Mucosa of descending colon (tissue), 3 donors: ENCODE measurements around the gene AMER2. TPM values are rescaled to one million over a fixed set of nuclear protein-coding genes. Genes with fewer than 3 reads are reported as not detected.
A peak's percentile ranks its signal among the peaks of the same experiment; 100 is the strongest.

Experiments
- ATAC-seq: fragments of 200-7000 bp; cut with Tn5 transposase; one replicate; pipeline ENCODE4 v1.9.1; 2020; ENCODE audit warnings: mild to moderate bottlenecking, moderate library complexity
- DNase-seq, 3 donors: peaks; one replicate each; pipeline ENCODE4 v3.0.0-alpha.2; 2020
- H3K36me3 ChIP-seq: fragments of 200-600 bp; one replicate; pipeline ENCODE4 v1.8.0; 2021; ENCODE audit warnings: low read depth, mild to moderate bottlenecking
- H3K4me1 ChIP-seq: fragments of 200-600 bp; one replicate; pipeline ENCODE4 v1.8.0; 2021; ENCODE audit warnings: low read depth, mild to moderate bottlenecking
- H3K4me3 ChIP-seq: fragments of 200-600 bp; one replicate; pipeline ENCODE4 v1.8.0; 2021; ENCODE audit warnings: mild to moderate bottlenecking
- H3K9me3 ChIP-seq: fragments of 200-600 bp; one replicate; pipeline ENCODE4 v1.8.0; 2021; ENCODE audit warnings: mild to moderate bottlenecking
- intact Hi-C, 2 donors: fragments of 100-400 bp; cut with DNase I in 1 of 2; cut with micrococcal nuclease in 1 of 2; formaldehyde crosslinking; loops; one replicate each; pipeline versions ENCODE4 v1.11.0 to v1.11.1; 2022; cut with DNase I, micrococcal nuclease
- total RNA-seq, 3 donors: library from RNA; stranded (reverse); fragmentation: NEBNext Ultra II Directional in 2 of 3; extraction: Animal tissue kit (Norgen Biotek cat#: 25700) in 2 of 3; gene quantifications; one replicate each; pipeline versions ENCODE4 v1.2.1 to v1.2.4, GENCODE V29; 2021 to 2023
- TF ChIP-seq, protein P1 (sequence below): fragments of 200-600 bp; IDR thresholded peaks from one replicate; pipeline ENCODE4 v1.8.0; 2022; ENCODE audit warnings: antibody characterized with exemption, mild to moderate bottlenecking
- donor health status: DM: no; HTN: no; CAD: no; lungs with moderate emphysema.
- donor health status: DM: no; HTN: no; CAD: no.
- donor health status: DM: no; HTN: yes; CAD: no.

AMER2 gene
- total RNA-seq, 3 donors from 2014 or later: 0.05 to 0.70 TPM; not detected in 1

DNA sequence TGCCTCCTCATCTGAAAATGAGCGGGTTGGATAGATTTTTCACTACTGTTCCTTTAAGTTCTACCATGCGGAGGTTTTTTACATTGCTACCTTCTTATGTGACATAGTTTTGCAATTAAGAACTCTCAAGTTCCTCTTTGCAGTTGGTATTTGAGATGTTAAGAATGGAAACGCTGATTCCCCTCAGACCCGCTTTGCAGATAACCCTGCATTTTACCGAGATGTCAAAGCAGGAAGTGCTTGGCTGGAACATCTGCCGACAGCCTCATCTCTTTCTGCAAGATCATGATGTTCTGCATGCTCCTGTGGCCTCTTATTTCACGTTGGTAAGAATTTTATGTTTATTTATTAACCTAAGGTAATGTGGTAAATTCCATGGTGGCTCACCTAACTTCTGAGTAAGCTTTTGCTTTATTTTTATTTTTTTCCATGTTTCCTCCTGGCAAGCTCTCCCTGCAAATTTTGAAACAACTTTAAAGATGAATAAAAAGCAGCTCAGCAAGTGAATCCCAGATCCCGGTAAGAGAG lies 53.6 kb downstream of the AMER2 start:
- TF ChIP-seq, protein P1, sequence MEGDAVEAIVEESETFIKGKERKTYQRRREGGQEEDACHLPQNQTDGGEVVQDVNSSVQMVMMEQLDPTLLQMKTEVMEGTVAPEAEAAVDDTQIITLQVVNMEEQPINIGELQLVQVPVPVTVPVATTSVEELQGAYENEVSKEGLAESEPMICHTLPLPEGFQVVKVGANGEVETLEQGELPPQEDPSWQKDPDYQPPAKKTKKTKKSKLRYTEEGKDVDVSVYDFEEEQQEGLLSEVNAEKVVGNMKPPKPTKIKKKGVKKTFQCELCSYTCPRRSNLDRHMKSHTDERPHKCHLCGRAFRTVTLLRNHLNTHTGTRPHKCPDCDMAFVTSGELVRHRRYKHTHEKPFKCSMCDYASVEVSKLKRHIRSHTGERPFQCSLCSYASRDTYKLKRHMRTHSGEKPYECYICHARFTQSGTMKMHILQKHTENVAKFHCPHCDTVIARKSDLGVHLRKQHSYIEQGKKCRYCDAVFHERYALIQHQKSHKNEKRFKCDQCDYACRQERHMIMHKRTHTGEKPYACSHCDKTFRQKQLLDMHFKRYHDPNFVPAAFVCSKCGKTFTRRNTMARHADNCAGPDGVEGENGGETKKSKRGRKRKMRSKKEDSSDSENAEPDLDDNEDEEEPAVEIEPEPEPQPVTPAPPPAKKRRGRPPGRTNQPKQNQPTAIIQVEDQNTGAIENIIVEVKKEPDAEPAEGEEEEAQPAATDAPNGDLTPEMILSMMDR: no peak
- no peaks in the 10 kb centered on the region for H3K36me3 ChIP-seq
- intact Hi-C loops: no loop called here
- no peak overlapping the region for H3K4me3 ChIP-seq
- no peak for DNase-seq
- no peak for ATAC-seq
- H3K4me1 ChIP-seq: no peaks in the 10 kb centered on the region
- no peaks in the 10 kb centered on the region for H3K9me3 ChIP-seq

DNA sequence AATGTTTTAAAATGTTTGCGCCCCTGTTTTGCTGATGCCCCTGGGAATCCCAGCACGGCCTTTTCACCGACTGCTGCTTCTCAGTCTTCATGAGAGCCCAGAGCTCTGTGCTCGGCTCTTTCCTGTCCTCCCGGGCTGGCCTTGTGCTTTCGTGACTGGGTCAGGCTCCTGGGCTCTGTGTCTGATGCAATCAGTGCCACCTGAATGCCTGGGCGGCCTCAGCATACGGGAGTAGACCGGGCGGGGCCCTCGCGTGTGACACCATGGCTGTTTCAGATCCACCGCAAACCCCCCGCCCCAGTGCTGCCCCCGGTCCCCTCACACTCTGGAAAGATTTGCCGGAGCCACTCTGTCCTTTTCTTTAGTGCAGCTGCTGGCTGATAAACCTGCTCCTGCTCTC lies 54.8 kb downstream of the AMER2 start:
- no peaks in the 10 kb centered on the region for H3K4me1 ChIP-seq
- DNase-seq (no peak), ATAC-seq (no peak)
- no peaks in the 10 kb centered on the region for H3K9me3 ChIP-seq
- H3K4me3 ChIP-seq: no peak overlapping the region
- intact Hi-C loops: no loop called here
- TF ChIP-seq, protein P1: no peak
- H3K36me3 ChIP-seq: no peaks in the 10 kb centered on the region

GRCh38 chr13:25116044-25116443 lies 56.0 kb downstream of the AMER2 start:
- Histone ChIP-seq H3K4me1 (no peaks in the 10 kb centered on the region), H3K36me3 (no peaks in the 10 kb centered on the region), H3K4me3 (no peak overlapping the region), H3K9me3 (no peaks in the 10 kb centered on the region)
- DNase-seq (no peak), ATAC-seq (no peak)
- intact Hi-C loops: no loop called here
- TF ChIP-seq, protein P1: no peak

DNA sequence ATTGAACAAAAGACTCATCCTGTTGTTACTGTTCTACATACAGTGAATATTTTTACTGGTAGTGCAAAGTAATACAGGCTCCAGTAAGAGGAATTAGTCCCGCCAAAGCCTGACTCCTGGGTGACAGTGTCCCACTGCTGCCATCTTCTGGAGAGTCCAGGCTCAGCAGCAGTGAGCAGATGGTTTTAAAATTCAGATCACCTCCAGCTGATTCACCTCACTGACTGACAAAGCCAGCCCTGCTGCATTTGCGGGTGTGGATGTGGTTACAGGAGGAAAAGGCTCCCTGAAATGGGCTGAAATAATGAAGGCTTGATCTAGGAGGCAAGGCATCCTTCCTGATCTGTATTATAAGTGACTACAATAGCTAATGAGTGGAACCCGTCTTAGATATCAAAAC lies 57.9 kb downstream of the AMER2 start:
- no peak overlapping the region for H3K4me3 ChIP-seq
- DNase-seq (peak in 2 of 3 donors; percentile 73 to 79), ATAC-seq (peak; percentile 85)
- no peaks in the 10 kb centered on the region for H3K4me1 ChIP-seq
- intact Hi-C loops: no loop called here
- no peaks in the 10 kb centered on the region for H3K9me3 ChIP-seq
- H3K36me3 ChIP-seq: no peaks in the 10 kb centered on the region
- TF ChIP-seq, protein P1: peak; percentile 51

DNA sequence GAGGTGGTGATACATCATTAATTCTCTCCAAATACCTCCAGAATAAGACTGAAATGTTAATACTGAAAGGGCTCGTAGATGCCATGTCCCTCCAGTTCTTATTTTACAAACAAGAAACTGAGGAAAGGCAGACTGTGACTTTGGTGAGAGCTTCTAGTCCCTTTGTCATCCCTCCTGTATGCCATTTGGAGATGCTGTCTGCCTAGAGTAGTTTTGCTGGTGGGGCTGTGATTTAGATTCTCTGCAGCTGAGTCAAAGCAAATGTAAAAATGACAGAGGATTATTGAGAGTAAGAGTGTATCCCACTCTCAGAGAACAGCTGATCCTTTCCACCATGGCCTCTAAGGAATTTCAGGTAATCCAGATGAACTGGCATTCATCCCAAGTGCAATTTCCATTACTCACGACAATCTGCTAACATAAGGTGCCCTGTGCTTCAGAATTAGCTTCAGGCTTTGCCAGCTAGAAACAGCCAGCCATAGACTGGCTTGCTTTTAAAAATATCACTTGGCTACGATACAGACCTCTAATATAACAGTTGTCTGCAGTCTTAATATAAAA lies 59.3 kb downstream of the AMER2 start:
- TF ChIP-seq, protein P1: no peak
- intact Hi-C loops: no loop called here
- ATAC-seq: no peak
- no peaks in the 10 kb centered on the region for H3K4me1 ChIP-seq
- no peaks in the 10 kb centered on the region for H3K36me3 ChIP-seq
- H3K9me3 ChIP-seq: no peaks in the 10 kb centered on the region
- H3K4me3 ChIP-seq: no peak overlapping the region
- DNase-seq: no peak

Other genes starting within 250 kb of the AMER2 start
- under 1 TPM in 2 of 3 donors, not detected in 1; 0.17 to 0.22 TPM for gene PABPC3, start 76.2 kb downstream of the AMER2 start, total RNA-seq
- gene MTMR6, start 115.2 kb upstream of the AMER2 start, total RNA-seq: 10 to 100 TPM; 10.8 to 18.5 (median 13.7) TPM
- gene NUP58, start 129.3 kb upstream of the AMER2 start, total RNA-seq: 10 to 100 TPM; 31.9 to 35.3 (median 32.8) TPM
- gene ATP8A2, start 199.7 kb upstream of the AMER2 start, total RNA-seq: 1 to 10 TPM in 1 of 3 donors, under 1 TPM in 2; 0.22 to 3.6 (median 0.41) TPM